OCI-M2 (cell line): ENCODE data around the gene CD3G.
A peak's percentile ranks its signal among the peaks of the same experiment; 100 is the strongest.

Experiments
- DNase-seq: peaks from one replicate; lab custom pipeline; 2025; ENCODE audit not compliant: unreplicated experiment; lab: John Stamatoyannopoulos, UW

CD3G gene

GRCh38 chr11:118322721-118323120 is 21.4 kb upstream of the CD3G start:
- DNase-seq: no peak

- no peak for DNase-seq
Observed at GRCh38 chr11:118325283-118325682, 18.9 kb upstream of the CD3G start.

GRCh38 chr11:118328745-118329144 is 15.4 kb upstream of the CD3G start:
- no peak for DNase-seq

- no peak for DNase-seq
Observed at GRCh38 chr11:118334745-118335144, 9.4 kb upstream of the CD3G start.

- DNase-seq: no peak
Observed at GRCh38 chr11:118338637-118339061, 5.5 kb upstream of the CD3G start.

- no peak for DNase-seq
Observed at GRCh38 chr11:118339281-118339961, 4.7 kb upstream of the CD3G start.

- no peak for DNase-seq
Observed at GRCh38 chr11:118340449-118340848, 3.7 kb upstream of the CD3G start.

- no peak for DNase-seq
Observed at GRCh38 chr11:118341261-118341660, 2.9 kb upstream of the CD3G start.

- no peak for DNase-seq
Observed at GRCh38 chr11:118341815-118342489, 2.2 kb upstream of the CD3G start.

GRCh38 chr11:118342503-118343161 is 1.5 kb upstream of the CD3G start, which contains the start of gene CD3D:
CD3D (minus strand) TSS chr11:118342705; CDS start chr11:118342607, 98 bp downstream.
- no peak for DNase-seq

- DNase-seq: no peak
Observed at GRCh38 chr11:118343248-118343647, 896 bp upstream of the CD3G start.

- DNase-seq: no peak
Observed at GRCh38 chr11:118349475-118349874, 5.3 kb downstream of the CD3G start.

- DNase-seq: no peak
Observed at GRCh38 chr11:118353084-118353710, 9.1 kb downstream of the CD3G start.

GRCh38 chr11:118358071-118358470 is 13.9 kb downstream of the CD3G start:
- no peak for DNase-seq

GRCh38 chr11:118359295-118359958 is 15.3 kb downstream of the CD3G start, which contains the start of gene UBE4A:
UBE4A (plus strand) TSS chr11:118359600; CDS start chr11:118365081, 5,481 bp downstream.
- peak; percentile 47 for DNase-seq

GRCh38 chr11:118364956-118365615 is 20.9 kb downstream of the CD3G start:
- no peak for DNase-seq

GRCh38 chr11:118366287-118366686 is 22.1 kb downstream of the CD3G start:
- no peak for DNase-seq

GRCh38 chr11:118370774-118371173 is 26.6 kb downstream of the CD3G start:
- DNase-seq: no peak

GRCh38 chr11:118373263-118373662 is 29.1 kb downstream of the CD3G start:
- DNase-seq: no peak

- DNase-seq: no peak
Observed at GRCh38 chr11:118373871-118374270, 29.7 kb downstream of the CD3G start.
